ENCODE data around the gene PLA2G6.

Gene PLA2G6

GRCh38 chr22:38220163-38220562 lies 38.5 kb upstream of the PLA2G6 start:
- no peak for DNase-seq (ENCODE audit: low spot score)
- in situ Hi-C loops (cut with MboI; ENCODE audit: low pct_unique_long_range_greater_than_20kb, low sequenced_read_pairs, unreplicated experiment) = no loop called here
- TF ChIP-seq CTCF (IDR thresholded peaks at IDR 0.05; ENCODE audit: extremely low read depth, insufficient read depth, missing control alignments) = no peak

- in situ Hi-C loops (cut with MboI; ENCODE audit: low pct_unique_long_range_greater_than_20kb, low sequenced_read_pairs, unreplicated experiment) = no loop called here
- DNase-seq (ENCODE audit: low spot score) = no peak
Measured at GRCh38 chr22:38219632-38220031, 38.0 kb upstream of the PLA2G6 start.

GRCh38 chr22:38218661-38219622 lies 37.3 kb upstream of the PLA2G6 start:
- in situ Hi-C loops (cut with MboI; ENCODE audit: low pct_unique_long_range_greater_than_20kb, low sequenced_read_pairs, unreplicated experiment) = no loop called here
- DNase-seq (ENCODE audit: low spot score) = no peak
- TF ChIP-seq CTCF (IDR thresholded peaks at IDR 0.05; ENCODE audit: extremely low read depth, insufficient read depth, missing control alignments) = no peak

More at GRCh38 chr22:38219632-38220031, 38.0 kb upstream of the PLA2G6 start:
- TF ChIP-seq CTCF (IDR thresholded peaks at IDR 0.05; ENCODE audit: extremely low read depth, insufficient read depth, missing control alignments) = no peak

GRCh38 chr22:38215156-38216038 lies 33.8 kb upstream of the PLA2G6 start:
- TF ChIP-seq CTCF (IDR thresholded peaks at IDR 0.05; ENCODE audit: extremely low read depth, insufficient read depth, missing control alignments) = no peak
- in situ Hi-C loops (cut with MboI; ENCODE audit: low pct_unique_long_range_greater_than_20kb, low sequenced_read_pairs, unreplicated experiment) = no loop called here

GRCh38 chr22:38214302-38215056 lies 32.8 kb upstream of the PLA2G6 start:
- DNase-seq (ENCODE audit: low spot score) = peak; percentile 71
- in situ Hi-C loops (cut with MboI; ENCODE audit: low pct_unique_long_range_greater_than_20kb, low sequenced_read_pairs, unreplicated experiment) = no loop called here
- no peak for TF ChIP-seq CTCF (IDR thresholded peaks at IDR 0.05; ENCODE audit: extremely low read depth, insufficient read depth, missing control alignments)

More at GRCh38 chr22:38215156-38216038, 33.8 kb upstream of the PLA2G6 start:
- DNase-seq (ENCODE audit: low spot score) = peak; percentile 51

GRCh38 chr22:38213990-38214301 lies 32.3 kb upstream of the PLA2G6 start:
- DNase-seq (ENCODE audit: low spot score) = no peak

More at GRCh38 chr22:38213990-38214301, 32.3 kb upstream of the PLA2G6 start:
- TF ChIP-seq CTCF (IDR thresholded peaks at IDR 0.05; ENCODE audit: extremely low read depth, insufficient read depth, missing control alignments) = no peak
- in situ Hi-C loops (cut with MboI; ENCODE audit: low pct_unique_long_range_greater_than_20kb, low sequenced_read_pairs, unreplicated experiment) = no loop called here
